Kidney epithelial cell (primary cell): ENCODE measurements around the gene GRAMD4. TPM values are rescaled to one million over a fixed set of nuclear protein-coding genes. Genes with fewer than 3 reads are reported as not detected.
A peak's percentile ranks its signal among the peaks of the same experiment; 100 is the strongest.

Experiments
- DNase-seq: peaks from one replicate; pipeline ENCODE4 v3.0.0-alpha.2; 2010; ENCODE audit warnings: low read depth
- H3K27me3 ChIP-seq: 2 replicates; pipeline ENCODE4 v1.6.0; 2011; ENCODE audit warnings: low read length; ENCODE audit not compliant: control insufficient read depth, insufficient read depth
- H3K36me3 ChIP-seq: 2 replicates; pipeline ENCODE4 v1.5.1; 2011; ENCODE audit warnings: low read length; ENCODE audit not compliant: control insufficient read depth, insufficient read depth
- H3K4me3 ChIP-seq: 2 replicates; pipeline ENCODE4 v1.5.1; 2011; ENCODE audit warnings: low read depth, mild to moderate bottlenecking, control low read depth, low read length
- CTCF ChIP-seq: IDR thresholded peaks from 2 replicates; pipeline ENCODE4 v1.5.1; 2011; ENCODE audit warnings: mild to moderate bottlenecking, moderate library complexity, low read length, control low read depth, inconsistent platforms; ENCODE audit not compliant: insufficient read depth, poor library complexity, severe bottlenecking
- total RNA-seq: library from RNA; depleted of rRNA; stranded (reverse); fragments of >200 nt; gene quantifications from 2 replicates; pipeline ENCODE4 v1.2.3, GENCODE V29; 2015

GRAMD4 gene
- total RNA-seq, 1 donor from 2014 or later = 30.4 TPM

GRCh38 chr22:46659059-46659790 lies 39.0 kb downstream of the GRAMD4 start:
- Histone ChIP-seq H3K27me3 (no peaks in the 10 kb centered on the region), H3K4me3 (no peak overlapping the region), H3K36me3 (no peaks in the 10 kb centered on the region)
- no peak for TF ChIP-seq CTCF
- no peak for DNase-seq

- DNase-seq = no peak
- Histone ChIP-seq H3K27me3 (no peaks in the 10 kb centered on the region), H3K4me3 (no peak overlapping the region), H3K36me3 (no peaks in the 10 kb centered on the region)
- no peak for TF ChIP-seq CTCF
Observed at GRCh38 chr22:46659791-46660186, 39.6 kb downstream of the GRAMD4 start.

GRCh38 chr22:46660604-46661201 lies 40.5 kb downstream of the GRAMD4 start:
- no peak for TF ChIP-seq CTCF
- Histone ChIP-seq H3K27me3 (no peaks in the 10 kb centered on the region), H3K4me3 (no peak overlapping the region), H3K36me3 (no peaks in the 10 kb centered on the region)
- no peak for DNase-seq

- Histone ChIP-seq H3K36me3 (no peaks in the 10 kb centered on the region), H3K4me3 (no peak overlapping the region), H3K27me3 (no peaks in the 10 kb centered on the region)
- no peak for TF ChIP-seq CTCF
- DNase-seq = peak; percentile 14
Observed at GRCh38 chr22:46661221-46661851, 41.1 kb downstream of the GRAMD4 start.

GRCh38 chr22:46662226-46662625 lies 42.0 kb downstream of the GRAMD4 start:
- no peaks in the 10 kb centered on the region for H3K36me3 ChIP-seq
- no peak for TF ChIP-seq CTCF
- no peak overlapping the region for H3K4me3 ChIP-seq
- no peaks in the 10 kb centered on the region for H3K27me3 ChIP-seq
- DNase-seq = no peak

GRCh38 chr22:46663001-46663400 lies 42.8 kb downstream of the GRAMD4 start:
- H3K36me3 ChIP-seq = no peaks in the 10 kb centered on the region
- no peaks in the 10 kb centered on the region for H3K27me3 ChIP-seq
- TF ChIP-seq CTCF = no peak
- no peak for DNase-seq
- H3K4me3 ChIP-seq = no peak overlapping the region
